ENCODE results near the gene TMCO5A. TPM values are rescaled to one million over a fixed set of nuclear protein-coding genes. Genes with fewer than 3 reads are reported as not detected.
"Not testable (repeated sequence)": the region's sequence is repeated elsewhere in the genome, so short reads cannot be mapped to it uniquely, and the experiment has no call there.

The TMCO5A gene
- total RNA-seq, 2 experiments from 2014 or later, result not detected

- peaks cover 5% of the 10 kb centered on the region for H3K27me3 Mint-ChIP-seq
- H3K4me3 Mint-ChIP-seq, result no peak overlapping the region
- no peaks in the 10 kb centered on the region for H3K36me3 Mint-ChIP-seq (ENCODE audit: low read depth)
- H3K9me3 Mint-ChIP-seq, result no peaks in the 10 kb centered on the region
- H3K4me1 Mint-ChIP-seq, result no peaks in the 10 kb centered on the region
- DNase-seq, result no peak
- ChIA-PET POLR2A (no interaction called here), CTCF (no interaction called here)
- no peak overlapping the region for H3K27ac Mint-ChIP-seq
These were observed 5.2 kb upstream of the TMCO5A start for GRCh38 chr15:37929238-37929637.

DNA sequence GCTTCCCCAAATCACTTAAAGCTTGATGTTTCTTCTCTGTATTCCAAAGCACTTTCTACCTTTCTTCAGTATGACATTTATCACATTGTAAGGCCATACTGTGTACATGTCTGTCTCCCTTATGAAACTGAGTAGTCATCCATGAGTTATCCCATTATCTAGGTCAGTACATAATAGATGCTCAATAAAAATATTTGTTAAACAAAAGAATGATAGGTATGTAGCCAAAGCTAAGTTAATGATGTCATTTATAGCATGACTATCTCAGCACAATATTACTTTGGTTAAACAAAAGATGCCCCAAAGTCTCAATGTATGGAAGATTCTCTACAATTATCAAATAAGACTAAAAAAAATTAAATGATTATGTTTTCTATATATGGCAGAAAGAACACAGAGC lies 3.1 kb upstream of the TMCO5A start:
- H3K4me1 Mint-ChIP-seq, result no peaks in the 10 kb centered on the region
- H3K27me3 Mint-ChIP-seq, result no peaks in the 10 kb centered on the region
- CTCF ChIA-PET, result no interaction called here
- no peak overlapping the region for H3K27ac Mint-ChIP-seq
- DNase-seq, result no peak
- POLR2A ChIA-PET, result no interaction called here
- H3K4me3 Mint-ChIP-seq, result no peak overlapping the region
- no peaks in the 10 kb centered on the region for H3K9me3 Mint-ChIP-seq
- no peaks in the 10 kb centered on the region for H3K36me3 Mint-ChIP-seq (ENCODE audit: low read depth)

GRCh38 chr15:37931868-37932267 lies 2.6 kb upstream of the TMCO5A start:
- Mint-ChIP-seq H3K4me1 (no peaks in the 10 kb centered on the region), H3K27ac (no peak overlapping the region), H3K4me3 (no peak overlapping the region), H3K27me3 (no peaks in the 10 kb centered on the region), H3K9me3 (no peaks in the 10 kb centered on the region), H3K36me3 (ENCODE audit: low read depth) (no peaks in the 10 kb centered on the region)
- POLR2A ChIA-PET, result no interaction called here
- no peak for DNase-seq
- CTCF ChIA-PET, result no interaction called here

DNA sequence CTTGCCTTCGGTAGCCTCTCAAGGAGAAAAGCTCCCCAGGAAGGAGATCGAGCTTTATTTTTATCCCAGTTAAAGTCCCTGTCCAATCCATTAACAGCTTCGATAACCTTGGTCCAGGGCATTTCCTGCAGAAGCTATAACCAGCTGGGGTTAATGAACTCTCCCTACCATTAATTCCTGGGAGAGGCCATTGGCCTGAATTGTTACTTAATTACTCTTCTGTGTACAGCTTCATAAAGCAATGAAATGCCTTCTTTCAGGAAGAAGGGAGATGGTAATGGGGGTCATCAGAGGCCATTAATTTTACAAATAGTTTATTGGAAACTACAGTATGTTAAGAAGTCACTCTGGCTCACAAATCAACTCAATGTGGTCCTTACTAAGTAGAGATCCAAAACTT lies 1.9 kb upstream of the TMCO5A start:
- POLR2A ChIA-PET, result no interaction called here
- CTCF ChIA-PET, result no interaction called here
- Mint-ChIP-seq H3K9me3 (no peaks in the 10 kb centered on the region), H3K27ac (no peak overlapping the region), H3K4me3 (no peak overlapping the region), H3K36me3 (ENCODE audit: low read depth) (no peaks in the 10 kb centered on the region), H3K4me1 (no peaks in the 10 kb centered on the region), H3K27me3 (no peaks in the 10 kb centered on the region)
- DNase-seq, result no peak

DNA sequence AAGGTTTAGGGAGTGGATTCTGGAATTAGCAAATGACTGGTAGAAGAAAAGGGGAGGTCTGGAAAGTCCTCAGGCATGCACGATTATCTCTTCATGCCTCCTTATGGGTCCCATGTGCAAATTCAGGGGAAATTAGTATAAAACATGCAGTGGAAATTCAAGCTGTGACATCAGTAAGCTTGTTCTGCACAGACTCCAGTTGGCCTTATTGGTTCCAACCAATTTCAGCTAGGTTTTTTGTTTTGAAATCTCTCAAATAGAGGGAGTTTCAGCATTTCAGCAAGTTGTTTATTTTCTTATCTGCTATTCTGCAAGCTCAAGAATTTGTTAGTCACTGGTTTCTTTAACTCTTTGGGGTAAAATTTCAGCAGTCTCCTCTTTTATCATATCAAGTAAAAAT lies 774 bp upstream of the TMCO5A start:
- no peak overlapping the region for H3K27ac Mint-ChIP-seq
- POLR2A ChIA-PET, result no interaction called here

GRCh38 chr15:37940876-37941275 lies 6.4 kb downstream of the TMCO5A start:
- Mint-ChIP-seq H3K36me3 (ENCODE audit: low read depth) (no peaks in the 10 kb centered on the region), H3K27ac (no peak overlapping the region), H3K27me3 (no peaks in the 10 kb centered on the region), H3K4me1 (no peaks in the 10 kb centered on the region), H3K9me3 (no peaks in the 10 kb centered on the region), H3K4me3 (no peak overlapping the region)
- no peak for DNase-seq
- POLR2A ChIA-PET, result no interaction called here
- CTCF ChIA-PET, result no interaction called here

More for the DNA sequence above, 774 bp upstream of the TMCO5A start:
- CTCF ChIA-PET, result no interaction called here
- Mint-ChIP-seq H3K27me3 (no peaks in the 10 kb centered on the region), H3K4me1 (no peaks in the 10 kb centered on the region), H3K4me3 (no peak overlapping the region), H3K36me3 (ENCODE audit: low read depth) (no peaks in the 10 kb centered on the region), H3K9me3 (no peaks in the 10 kb centered on the region)
- no peak for DNase-seq

DNA sequence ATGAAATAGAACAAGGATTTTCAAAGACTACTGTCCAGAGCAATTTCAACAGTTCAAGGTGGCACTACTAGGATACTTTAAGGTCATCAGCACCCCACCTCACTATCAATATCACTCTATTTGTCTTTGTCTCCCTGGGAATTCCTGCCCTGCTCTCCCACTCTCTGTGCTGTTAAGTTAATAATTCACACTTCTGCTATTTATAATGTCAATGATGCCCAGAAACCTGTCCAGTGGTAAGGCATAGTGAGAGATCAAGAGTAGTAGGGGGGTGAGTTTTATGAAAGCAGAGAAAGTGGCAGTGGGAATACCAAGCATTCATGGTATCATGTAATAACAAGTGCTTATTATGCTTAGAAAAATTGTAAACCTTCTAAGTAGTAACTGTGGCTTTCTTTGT lies 7.3 kb downstream of the TMCO5A start:
- POLR2A ChIA-PET, result no interaction called here
- H3K27me3 Mint-ChIP-seq, result no peaks in the 10 kb centered on the region
- no peaks in the 10 kb centered on the region for H3K9me3 Mint-ChIP-seq
- no peak for DNase-seq
- H3K27ac Mint-ChIP-seq, result no peak overlapping the region
- no peaks in the 10 kb centered on the region for H3K4me1 Mint-ChIP-seq
- CTCF ChIA-PET, result no interaction called here
- no peak overlapping the region for H3K4me3 Mint-ChIP-seq
- no peaks in the 10 kb centered on the region for H3K36me3 Mint-ChIP-seq (ENCODE audit: low read depth)

DNA sequence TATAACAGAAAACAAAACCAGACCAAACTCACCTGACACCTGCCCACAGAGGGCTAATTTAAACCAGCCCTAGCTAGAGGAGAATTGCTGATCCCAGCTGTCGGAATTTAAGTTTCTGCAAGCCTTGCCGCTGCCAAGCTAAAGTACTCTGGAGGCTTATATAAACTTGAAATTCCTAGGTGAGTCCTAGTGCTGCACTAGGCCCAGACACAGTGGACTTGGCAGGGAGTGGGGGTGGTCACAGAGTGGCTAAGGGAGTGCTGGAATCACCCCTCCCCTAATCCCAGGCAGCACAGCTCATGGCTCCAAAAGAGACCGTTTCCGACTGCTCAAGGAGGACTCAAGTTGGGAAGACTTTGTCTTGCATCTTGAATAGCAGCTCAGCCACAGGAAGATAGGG lies 17.6 kb downstream of the TMCO5A start:
- Mint-ChIP-seq H3K4me1 (no peaks in the 10 kb centered on the region), H3K27ac (no peak overlapping the region), H3K27me3 (peaks cover 1% of the 10 kb centered on the region), H3K9me3 (no peaks in the 10 kb centered on the region), H3K4me3 (no peak overlapping the region), H3K36me3 (ENCODE audit: low read depth) (no peaks in the 10 kb centered on the region)
- no peak for DNase-seq
- ChIA-PET CTCF (no interaction called here), POLR2A (no interaction called here)

GRCh38 chr15:37960742-37961141 lies 26.3 kb downstream of the TMCO5A start:
- H3K9me3 Mint-ChIP-seq; H3K27ac Mint-ChIP-seq; DNase-seq; H3K27me3 Mint-ChIP-seq; H3K36me3 Mint-ChIP-seq (ENCODE audit: low read depth); H3K4me3 Mint-ChIP-seq; H3K4me1 Mint-ChIP-seq; CTCF ChIA-PET; POLR2A ChIA-PET: not testable (repeated sequence)

- Mint-ChIP-seq H3K9me3 (no peaks in the 10 kb centered on the region), H3K4me3 (no peak overlapping the region), H3K27ac (no peak overlapping the region), H3K4me1 (no peaks in the 10 kb centered on the region), H3K27me3 (peaks cover 1% of the 10 kb centered on the region), H3K36me3 (ENCODE audit: low read depth) (no peaks in the 10 kb centered on the region)
- DNase-seq, result no peak
- ChIA-PET CTCF (no interaction called here), POLR2A (no interaction called here)
These were observed 33.3 kb downstream of the TMCO5A start for GRCh38 chr15:37967788-37968187.

GRCh38 chr15:37973856-37974255 lies 39.4 kb downstream of the TMCO5A start:
- H3K27me3 Mint-ChIP-seq, result no peaks in the 10 kb centered on the region
- POLR2A ChIA-PET, result no interaction called here
- DNase-seq, result no peak
- no peak overlapping the region for H3K4me3 Mint-ChIP-seq
- no peak overlapping the region for H3K27ac Mint-ChIP-seq
- H3K36me3 Mint-ChIP-seq (ENCODE audit: low read depth), result no peaks in the 10 kb centered on the region
- H3K4me1 Mint-ChIP-seq, result no peaks in the 10 kb centered on the region
- H3K9me3 Mint-ChIP-seq, result no peaks in the 10 kb centered on the region
- CTCF ChIA-PET, result no interaction called here

GRCh38 chr15:37978231-37978630 lies 43.8 kb downstream of the TMCO5A start:
- Mint-ChIP-seq H3K36me3 (ENCODE audit: low read depth) (no peaks in the 10 kb centered on the region), H3K4me1 (no peaks in the 10 kb centered on the region), H3K27ac (no peak overlapping the region), H3K27me3 (no peaks in the 10 kb centered on the region), H3K9me3 (no peaks in the 10 kb centered on the region), H3K4me3 (no peak overlapping the region)
- DNase-seq, result no peak
- ChIA-PET POLR2A (no interaction called here), CTCF (interaction anchor here (0.6 kb wide), 1 partner anchor 115 kb away, joined by 3 read pairs; no protein-coding TSS in a partner anchor)

DNA sequence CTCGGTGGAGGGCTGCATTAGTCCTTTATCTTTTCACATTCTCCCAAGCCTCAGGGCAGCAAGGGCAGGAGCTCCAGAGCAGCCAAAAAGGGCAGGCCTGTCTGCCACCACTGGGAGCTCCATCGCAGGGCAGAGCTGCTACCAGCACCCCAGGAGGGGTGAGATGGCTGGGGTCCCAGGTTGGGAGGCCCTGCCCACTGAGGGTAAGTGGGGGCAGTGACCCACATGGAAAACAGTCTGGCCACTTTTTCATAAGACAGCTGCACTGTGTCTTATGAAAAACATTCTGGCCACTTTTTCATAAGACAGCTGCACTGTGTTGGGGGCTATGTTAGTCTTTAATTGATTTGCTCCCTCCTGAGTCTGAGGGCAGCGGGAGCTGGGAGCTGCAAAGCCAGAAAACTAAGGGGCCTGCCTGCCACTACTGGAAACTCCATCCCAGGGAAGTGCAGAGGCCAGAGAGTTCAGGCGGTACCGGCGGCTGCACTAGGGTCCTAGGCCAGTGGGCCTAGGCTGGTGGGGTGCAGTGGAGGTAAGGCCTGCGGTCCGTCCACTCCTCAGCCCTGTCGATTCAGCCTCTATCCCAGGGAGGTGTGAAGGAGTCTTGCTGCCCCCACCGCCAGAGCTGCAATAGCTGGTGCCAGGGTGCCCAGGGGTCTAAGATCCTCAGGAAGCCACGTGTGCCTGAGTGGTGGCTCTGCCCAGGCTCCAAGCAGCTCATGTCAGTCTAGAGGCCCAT lies 45.4 kb downstream of the TMCO5A start:
- Mint-ChIP-seq H3K36me3 (ENCODE audit: low read depth) (no peaks in the 10 kb centered on the region), H3K4me1 (no peaks in the 10 kb centered on the region), H3K4me3 (no peak overlapping the region), H3K27ac (no peak overlapping the region), H3K9me3 (no peaks in the 10 kb centered on the region), H3K27me3 (no peaks in the 10 kb centered on the region)
- no peak for DNase-seq
- ChIA-PET CTCF (no interaction called here), POLR2A (no interaction called here)

DNA sequence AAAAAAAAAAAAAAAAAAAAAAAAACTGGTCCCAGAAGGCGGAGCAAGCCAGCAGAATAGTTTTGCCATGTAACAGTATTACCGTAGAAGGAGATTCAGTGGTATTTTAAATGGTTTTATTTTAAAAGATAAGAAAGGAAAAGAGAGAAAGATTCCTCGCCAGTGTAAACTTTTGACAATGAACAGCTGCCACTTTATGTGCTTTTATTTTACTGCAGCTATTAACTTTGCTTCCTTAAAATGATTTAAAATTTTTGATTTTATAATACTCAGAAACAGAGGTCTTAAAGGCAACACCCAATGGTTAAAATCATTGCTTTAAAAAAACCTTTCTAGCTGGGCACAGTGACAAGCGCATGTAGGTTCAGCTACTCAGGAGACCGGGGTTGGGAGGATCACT lies 46.8 kb downstream of the TMCO5A start:
- ChIA-PET POLR2A (no interaction called here), CTCF (interaction anchor here (0.7 kb wide), 2 partner anchors 10 to 385 kb away, joined by 3 to 4 read pairs; no protein-coding TSS in a partner anchor)
- Mint-ChIP-seq H3K27me3 (peaks cover 5% of the 10 kb centered on the region), H3K36me3 (ENCODE audit: low read depth) (no peaks in the 10 kb centered on the region), H3K4me3 (no peak overlapping the region), H3K27ac (no peak overlapping the region), H3K9me3 (no peaks in the 10 kb centered on the region), H3K4me1 (no peaks in the 10 kb centered on the region)
- DNase-seq, result no peak

Measured in activated CD4-positive, alpha-beta memory T cell treated with anti-CD3 and anti-CD28 coated beads, Interleukin-2, amount 10 ng/mL, durations not matched to agents 7 days and 5 days (primary cell).